ENCODE data around the gene D2HGDH. TPM values are rescaled to one million over a fixed set of nuclear protein-coding genes. Genes with fewer than 3 reads are reported as not detected.

The D2HGDH gene
- total RNA-seq, 2 donors from 2014 or later, result 38.7 to 55.3 TPM

- H3K4me3 ChIP-seq, result no peak overlapping the region
- 89% methylated on average over 27 of the region's 27 CpGs for WGBS
These were observed 30.1 kb downstream of the D2HGDH start for GRCh38 chr2:241764275-241765241.

GRCh38 chr2:241767464-241768250 is 33.2 kb downstream of the D2HGDH start:
- H3K36me3 ChIP-seq, result no peaks in the 10 kb centered on the region
- intact Hi-C loops (cut with DNase I), result no loop called here
- no peak for DNase-seq (ENCODE audit: low spot score)
- H3K9me3 ChIP-seq, result no peaks in the 10 kb centered on the region
- peaks cover 1% of the 10 kb centered on the region for H3K4me1 ChIP-seq (replicated peaks)
- H3K27me3 ChIP-seq (replicated peaks; ENCODE audit: insufficient read depth), result no peaks in the 10 kb centered on the region
- TF ChIP-seq CTCF (IDR thresholded peaks at IDR 0.05), result no peak
- TF ChIP-seq POLR2AphosphoS5 (IDR thresholded peaks at IDR 0.05), result no peak
- TF ChIP-seq POLR2A (IDR thresholded peaks at IDR 0.05), result no peak
- no peak overlapping the region for H3K27ac ChIP-seq
- no peak overlapping the region for H3K4me3 ChIP-seq
- WGBS, result 93% methylated on average over 35 of the region's 37 CpGs

More at GRCh38 chr2:241764275-241765241, 30.1 kb downstream of the D2HGDH start:
- intact Hi-C loops (cut with DNase I), result no loop called here
- TF ChIP-seq CTCF (IDR thresholded peaks at IDR 0.05) (no peak), POLR2A (IDR thresholded peaks at IDR 0.05) (no peak)
- Histone ChIP-seq H3K4me1 (replicated peaks) (peaks cover 3% of the 10 kb centered on the region), H3K9me3 (no peaks in the 10 kb centered on the region), H3K27me3 (replicated peaks; ENCODE audit: insufficient read depth) (no peaks in the 10 kb centered on the region), H3K36me3 (no peaks in the 10 kb centered on the region), H3K27ac (no peak overlapping the region)
- DNase-seq (ENCODE audit: low spot score), result no peak

- Histone ChIP-seq H3K9me3 (no peaks in the 10 kb centered on the region), H3K4me1 (replicated peaks) (no peaks in the 10 kb centered on the region), H3K27ac (no peak overlapping the region), H3K27me3 (replicated peaks; ENCODE audit: insufficient read depth) (no peaks in the 10 kb centered on the region), H3K36me3 (no peaks in the 10 kb centered on the region), H3K4me3 (no peak overlapping the region)
- no peak for DNase-seq (ENCODE audit: low spot score)
- TF ChIP-seq POLR2A (IDR thresholded peaks at IDR 0.05) (no peak), POLR2AphosphoS5 (IDR thresholded peaks at IDR 0.05) (no peak), CTCF (IDR thresholded peaks at IDR 0.05) (no peak)
- WGBS, result 87% methylated on average over 29 of the region's 29 CpGs
- intact Hi-C loops (cut with DNase I), result no loop called here
These were observed 33.9 kb downstream of the D2HGDH start for GRCh38 chr2:241768251-241768711.

GRCh38 chr2:241768850-241769249 is 34.4 kb downstream of the D2HGDH start:
- intact Hi-C loops (cut with DNase I), result no loop called here
- TF ChIP-seq POLR2A (IDR thresholded peaks at IDR 0.05), result no peak
- TF ChIP-seq CTCF (IDR thresholded peaks at IDR 0.05), result no peak
- no peak for TF ChIP-seq POLR2AphosphoS5 (IDR thresholded peaks at IDR 0.05)
- no peak for DNase-seq (ENCODE audit: low spot score)
- 88% methylated on average over 11 of the region's 11 CpGs for WGBS
- H3K4me3 ChIP-seq, result no peak overlapping the region
- H3K27ac ChIP-seq, result no peak overlapping the region
- H3K27me3 ChIP-seq (replicated peaks; ENCODE audit: insufficient read depth), result no peaks in the 10 kb centered on the region
- no peaks in the 10 kb centered on the region for H3K9me3 ChIP-seq
- peaks cover 1% of the 10 kb centered on the region for H3K4me1 ChIP-seq (replicated peaks)
- no peaks in the 10 kb centered on the region for H3K36me3 ChIP-seq

Data from prostate gland (tissue), 2 donors.